Mesendoderm (in vitro differentiated cells): Measurements from ENCODE around the gene GDAP1L1.

Source experiments
- DNase-seq: peaks from one replicate; pipeline ENCODE4 v3.0.0; 2013
- H2AK5ac ChIP-seq: 2 replicates; pipeline ENCODE4 v1.6.1; 2013; ENCODE audit warnings: low read length, inconsistent platforms
- H2BK120ac ChIP-seq: 2 replicates; pipeline ENCODE4 v1.6.1; 2013; ENCODE audit warnings: low read depth, mild to moderate bottlenecking, low read length, moderate library complexity, mixed read lengths
- H2BK15ac ChIP-seq: replicated peaks from 2 replicates; pipeline ENCODE4 v1.6.1; 2013; ENCODE audit warnings: low read depth, mild to moderate bottlenecking, moderate library complexity
- H2BK5ac ChIP-seq: 2 replicates; pipeline ENCODE4 v1.6.1; 2013; ENCODE audit warnings: low read length, inconsistent platforms
- H3K18ac ChIP-seq: 2 replicates; pipeline ENCODE4 v1.6.1; 2013; ENCODE audit warnings: mild to moderate bottlenecking, low read length, mixed read lengths
- H3K23ac ChIP-seq: one replicate; pipeline ENCODE4 v1.6.1; 2013; ENCODE audit warnings: low read length
- H3K27ac ChIP-seq: 2 replicates; pipeline ENCODE4 v1.5.1; 2013; ENCODE audit warnings: low read depth, mild to moderate bottlenecking, inconsistent platforms, low read length, moderate library complexity
- H3K27me3 ChIP-seq: 2 replicates; pipeline ENCODE4 v1.6.1; 2013; ENCODE audit warnings: low read length, control low read depth, mild to moderate bottlenecking, inconsistent platforms; ENCODE audit not compliant: insufficient read depth, poor library complexity
- H3K36me3 ChIP-seq: 2 replicates; pipeline ENCODE4 v1.6.1; 2013; ENCODE audit warnings: low read length, inconsistent platforms; ENCODE audit not compliant: control insufficient read depth, insufficient read depth
- H3K4ac ChIP-seq: one replicate; pipeline ENCODE4 v1.6.1; 2013; ENCODE audit warnings: low read depth, mild to moderate bottlenecking, low read length, moderate library complexity
- H3K4me1 ChIP-seq: 2 replicates; pipeline ENCODE4 v1.6.1; 2013; ENCODE audit warnings: low read depth, low read length, inconsistent platforms; ENCODE audit not compliant: control insufficient read depth
- H3K4me2 ChIP-seq: 2 replicates; pipeline ENCODE4 v1.6.1; 2013; ENCODE audit warnings: low read length
- H3K4me3 ChIP-seq: 2 replicates; pipeline ENCODE4 v1.5.1; 2013; ENCODE audit warnings: mild to moderate bottlenecking, low read length
- H3K56ac ChIP-seq: one replicate; pipeline ENCODE4 v1.6.1; 2013; ENCODE audit warnings: low read length
- H3K79me1 ChIP-seq: 2 replicates; pipeline ENCODE4 v1.6.1; 2013; ENCODE audit warnings: low read length, inconsistent platforms
- H3K79me2 ChIP-seq: 2 replicates; pipeline ENCODE4 v1.6.1; 2013; ENCODE audit warnings: mild to moderate bottlenecking, low read length; ENCODE audit not compliant: control insufficient read depth, insufficient read depth
- H3K9ac ChIP-seq: 2 replicates; pipeline ENCODE4 v1.6.1; 2013; ENCODE audit warnings: low read length, inconsistent platforms
- H4K5ac ChIP-seq: one replicate; pipeline ENCODE4 v1.6.1; 2013; ENCODE audit warnings: low read length
- H4K8ac ChIP-seq: one replicate; pipeline ENCODE4 v1.6.1; 2013; ENCODE audit warnings: low read depth, mild to moderate bottlenecking, control low read depth, low read length, moderate library complexity
- WGBS: extraction: QIAGEN DNeasy Blood & Tissue Kit; methylation state at CpG from one replicate; pipeline ENCODE4 v1.1.7; 2013; ENCODE audit warnings: low lambda C conversion rate, missing lambda C conversion rate; ENCODE audit not compliant: insufficient coverage; ENCODE audit errors: extremely low coverage; 5-methylcytosine and 5-hydroxymethylcytosine counted together

GDAP1L1 gene

DNA sequence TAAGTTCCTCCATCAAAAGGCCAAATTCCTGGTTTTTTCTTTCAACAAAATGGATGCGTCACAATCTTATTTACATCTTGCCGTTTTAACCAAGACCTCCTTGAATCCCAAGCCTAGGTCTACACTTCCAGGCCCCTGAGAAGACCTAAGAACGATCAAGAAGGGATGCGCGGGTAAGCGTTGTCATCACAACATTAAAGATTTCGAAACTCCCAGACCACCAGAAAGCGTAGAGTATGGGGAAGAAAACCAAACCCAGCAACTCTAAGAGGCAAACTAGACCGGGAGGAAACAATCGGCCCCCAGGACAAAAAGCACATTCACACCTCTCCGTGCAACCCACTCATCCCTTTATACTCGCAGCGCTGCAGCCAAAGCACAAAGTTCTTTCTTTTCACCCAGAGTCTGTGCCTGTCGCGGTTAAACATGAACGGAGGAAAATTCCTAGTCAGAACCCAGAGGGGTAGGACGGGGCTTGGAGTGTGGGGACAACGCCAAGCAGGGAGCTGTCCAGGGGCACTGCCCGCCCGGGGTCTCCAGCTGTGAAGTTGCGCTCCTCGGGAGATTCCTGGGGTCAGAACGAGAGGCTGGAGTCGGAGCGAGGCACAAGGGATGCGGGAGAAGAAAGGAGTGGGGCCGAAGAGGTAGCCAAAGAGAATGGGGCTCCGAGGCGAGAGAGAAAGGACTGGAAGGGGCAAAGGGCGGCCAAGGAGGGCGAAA is 37.3 kb upstream of the GDAP1L1 start:
- WGBS = no CpG with 5 or more reads among the region's 31 CpGs
- Histone ChIP-seq H3K79me2 (peaks cover 28% of the 10 kb centered on the region), H3K79me1 (peaks cover 7% of the 10 kb centered on the region), H3K27me3 (no peaks in the 10 kb centered on the region), H3K9ac (peak overlapping the region; percentile 93), H3K4me2 (peak overlapping the region; percentile 97), H2BK120ac (no peak overlapping the region), H3K36me3 (no peaks in the 10 kb centered on the region), H3K27ac (peak overlapping the region; percentile 91), H3K18ac (peak overlapping the region; percentile 71), H2BK15ac (no peak overlapping the region), H3K4me3 (peak overlapping the region; percentile 97), H2BK5ac (peak overlapping the region; percentile 33), H4K8ac (no peak overlapping the region), H4K5ac (no peak overlapping the region), H3K56ac (peak overlapping the region; percentile 97), H3K23ac (no peak overlapping the region), H2AK5ac (no peak overlapping the region), H3K4me1 (peaks cover 7% of the 10 kb centered on the region), H3K4ac (peak overlapping the region; percentile 67)
- peak; percentile 69 for DNase-seq

DNA sequence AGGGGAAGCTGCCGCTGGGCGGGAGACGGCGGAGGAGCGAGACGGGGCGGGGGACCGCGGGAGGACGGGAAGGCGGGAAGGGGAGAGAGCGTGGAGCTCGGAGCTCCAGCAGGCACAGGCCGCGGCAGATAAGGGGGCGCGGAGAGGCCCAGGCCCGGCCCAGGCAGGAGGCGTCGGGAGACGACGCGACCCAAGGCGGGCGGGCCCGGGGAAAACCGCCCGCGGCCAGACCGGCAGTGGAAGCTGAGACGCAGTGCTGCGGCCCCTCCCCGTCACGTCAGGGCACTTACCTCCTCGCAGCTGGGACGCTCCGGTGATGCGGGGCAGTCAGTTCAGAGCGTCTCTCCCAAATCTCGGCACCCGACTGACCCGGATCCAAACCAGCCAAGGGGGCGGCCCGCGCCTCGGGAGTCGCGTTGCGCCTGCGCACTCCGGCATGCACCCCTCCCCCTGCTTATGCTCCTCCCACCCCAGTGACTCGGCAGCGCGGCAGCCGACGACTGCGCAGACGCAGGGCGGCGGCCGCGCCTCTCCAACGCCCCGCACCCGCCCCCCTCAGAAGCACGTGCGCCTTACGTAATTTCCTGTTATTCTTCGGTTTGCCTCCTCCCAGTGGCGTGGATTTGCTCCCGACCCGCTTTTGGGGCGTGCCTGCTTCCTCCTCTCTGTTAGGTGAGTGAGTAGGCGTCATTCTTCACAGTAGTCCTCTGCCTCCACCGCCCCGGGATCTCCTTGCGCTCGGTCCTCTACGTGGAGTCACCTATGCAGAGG is 36.5 kb upstream of the GDAP1L1 start, which contains the start of gene OSER1:
TSS of gene OSER1 (minus strand) at position 366 of the 771 bp plus-strand sequence. CDS start 3,814 bp downstream, outside the sequence.
- Histone ChIP-seq H3K36me3 (no peaks in the 10 kb centered on the region), H2AK5ac (no peak within 1 kb of the TSS), H4K8ac (no peak within 1 kb of the TSS), H3K18ac (peak within 1 kb of the TSS; percentile 71), H3K79me2 (peaks cover 28% of the 10 kb centered on the region), H3K27ac (peak within 1 kb of the TSS; percentile 91), H3K27me3 (no peaks in the 10 kb centered on the region), H3K4me2 (peak within 1 kb of the TSS; percentile 97), H3K9ac (peak within 1 kb of the TSS; percentile 93), H2BK120ac (no peak within 1 kb of the TSS), H3K4me1 (peaks cover 7% of the 10 kb centered on the region), H3K4ac (peak within 1 kb of the TSS; percentile 67), H2BK5ac (peak within 1 kb of the TSS; percentile 33), H4K5ac (no peak within 1 kb of the TSS), H3K4me3 (peak within 1 kb of the TSS; percentile 97), H3K56ac (peak within 1 kb of the TSS; percentile 97), H3K23ac (no peak within 1 kb of the TSS), H2BK15ac (no peak within 1 kb of the TSS), H3K79me1 (peaks cover 7% of the 10 kb centered on the region)
- peak; percentile 99 for DNase-seq
- no CpG with 5 or more reads among the region's 79 CpGs for whole genome bisulfite sequencing

DNA sequence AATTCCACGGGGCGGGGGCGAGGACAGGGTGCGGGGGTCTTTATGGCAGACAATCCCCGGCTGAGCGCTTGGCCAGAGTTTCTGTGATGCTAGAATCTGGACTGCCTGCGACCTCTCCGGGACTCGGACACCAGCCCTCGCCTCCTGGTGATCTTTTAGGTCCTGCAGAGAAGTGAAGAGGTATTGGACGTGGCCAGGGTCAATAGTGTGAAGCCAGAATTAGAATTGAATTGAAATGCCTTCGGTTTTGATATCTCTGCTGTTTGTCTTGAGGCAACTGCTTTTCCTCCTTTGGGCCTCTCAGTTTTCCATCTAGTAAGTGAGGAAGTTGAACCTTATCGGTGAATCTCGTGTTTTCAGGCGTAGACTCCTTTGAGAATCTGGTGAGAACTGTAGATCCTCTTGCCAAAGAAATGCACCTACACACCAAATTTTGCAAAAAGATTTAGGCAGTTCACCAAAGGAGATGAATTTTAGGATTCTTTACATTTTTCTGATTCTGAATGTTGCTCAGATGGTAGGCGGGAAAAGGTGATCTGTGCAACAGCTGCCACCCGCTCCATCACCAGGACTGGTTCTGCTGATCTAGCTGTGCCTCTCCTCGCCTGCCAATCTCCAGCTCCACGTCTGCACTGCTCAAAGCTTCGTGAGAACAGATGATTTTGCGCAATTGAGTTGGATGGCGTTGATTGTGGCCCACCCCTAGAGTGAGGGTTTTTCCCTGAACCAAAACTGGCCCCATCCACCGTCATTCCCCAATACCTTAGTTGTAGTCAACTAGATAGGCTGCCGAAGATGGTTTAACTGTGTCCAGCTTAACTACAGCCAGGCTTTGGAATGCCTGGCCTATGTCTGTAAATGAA is 35.7 kb upstream of the GDAP1L1 start:
- no peak overlapping the region for H3K23ac ChIP-seq
- H3K4me1 ChIP-seq = peaks cover 7% of the 10 kb centered on the region
- H3K27ac ChIP-seq = peak overlapping the region; percentile 76
- H2BK5ac ChIP-seq = no peak overlapping the region
- peak overlapping the region; percentile 66 for H3K18ac ChIP-seq
- H3K4me3 ChIP-seq = peak overlapping the region; percentile 73
- H3K56ac ChIP-seq = peak overlapping the region; percentile 89
- H3K4ac ChIP-seq = peak overlapping the region; percentile 65
- no peaks in the 10 kb centered on the region for H3K36me3 ChIP-seq
- no peak for DNase-seq
- no peak overlapping the region for H2AK5ac ChIP-seq
- no peak overlapping the region for H4K5ac ChIP-seq
- peaks cover 26% of the 10 kb centered on the region for H3K79me2 ChIP-seq
- no peaks in the 10 kb centered on the region for H3K27me3 ChIP-seq
- no peak overlapping the region for H2BK15ac ChIP-seq
- no CpG with 5 or more reads among the region's 24 CpGs for WGBS
- H3K9ac ChIP-seq = peak overlapping the region; percentile 83
- no peak overlapping the region for H4K8ac ChIP-seq
- no peak overlapping the region for H2BK120ac ChIP-seq
- H3K4me2 ChIP-seq = peak overlapping the region; percentile 62
- peaks cover 6% of the 10 kb centered on the region for H3K79me1 ChIP-seq

DNA sequence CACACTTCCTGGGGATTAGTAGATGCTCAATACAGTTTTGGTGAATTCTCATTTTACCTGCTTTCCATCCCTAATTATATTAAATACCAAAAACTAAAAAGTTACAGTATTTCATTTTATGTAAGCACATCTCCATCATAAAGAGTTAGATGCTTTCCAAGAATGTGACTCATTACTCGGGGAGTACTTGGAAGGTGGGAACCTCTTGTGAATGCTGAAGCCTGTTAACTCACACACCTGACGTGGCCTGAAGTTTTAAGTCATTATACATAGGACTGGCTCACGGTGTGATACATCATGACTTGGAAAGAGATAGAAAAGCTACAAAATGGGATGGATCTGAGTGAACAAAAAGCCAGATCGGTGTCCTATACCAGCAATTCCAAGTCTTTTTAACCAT is 34.3 kb upstream of the GDAP1L1 start:
- Histone ChIP-seq H3K27ac (no peak overlapping the region), H2AK5ac (no peak overlapping the region), H3K9ac (no peak overlapping the region), H3K79me2 (peaks cover 23% of the 10 kb centered on the region), H3K4ac (no peak overlapping the region), H3K36me3 (no peaks in the 10 kb centered on the region), H4K5ac (no peak overlapping the region), H3K4me2 (no peak overlapping the region), H3K4me3 (no peak overlapping the region), H3K23ac (no peak overlapping the region), H3K27me3 (no peaks in the 10 kb centered on the region), H3K4me1 (peaks cover 7% of the 10 kb centered on the region), H2BK120ac (no peak overlapping the region), H2BK5ac (no peak overlapping the region), H2BK15ac (no peak overlapping the region), H3K18ac (no peak overlapping the region), H3K56ac (no peak overlapping the region), H4K8ac (no peak overlapping the region), H3K79me1 (peaks cover 4% of the 10 kb centered on the region)
- DNase-seq = no peak
- no CpG with 5 or more reads among the region's 4 CpGs for WGBS

DNA sequence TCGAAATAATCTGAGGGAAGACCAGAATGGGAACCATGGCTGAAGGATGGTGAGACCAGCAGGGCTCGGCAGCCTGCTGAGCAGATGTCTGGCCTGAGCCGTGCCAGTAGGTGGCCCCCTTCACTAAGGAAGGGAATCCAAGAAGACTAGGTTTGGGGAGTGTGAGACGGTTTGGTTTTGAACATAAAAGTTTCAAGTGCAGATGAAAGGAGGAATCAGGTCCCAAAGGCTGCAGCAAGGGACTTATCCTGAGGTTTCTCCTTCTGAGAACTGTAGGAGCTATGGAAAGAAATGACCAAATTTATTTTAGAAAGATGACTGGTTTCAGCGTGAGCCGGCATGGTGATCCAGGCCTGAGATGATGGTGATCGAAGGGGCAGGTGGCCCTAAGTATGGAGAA is 32.0 kb upstream of the GDAP1L1 start:
- no peak overlapping the region for H3K23ac ChIP-seq

More for the DNA sequence above, 32.0 kb upstream of the GDAP1L1 start:
- Histone ChIP-seq H3K9ac (no peak overlapping the region), H3K18ac (no peak overlapping the region), H3K4me1 (no peaks in the 10 kb centered on the region), H3K27me3 (no peaks in the 10 kb centered on the region), H3K56ac (no peak overlapping the region), H4K8ac (no peak overlapping the region), H3K79me2 (peaks cover under 1% of the 10 kb centered on the region), H3K4ac (no peak overlapping the region), H3K4me3 (no peak overlapping the region), H3K4me2 (no peak overlapping the region), H3K36me3 (no peaks in the 10 kb centered on the region), H4K5ac (no peak overlapping the region), H3K27ac (no peak overlapping the region), H3K79me1 (no peaks in the 10 kb centered on the region), H2BK120ac (no peak overlapping the region), H2BK15ac (no peak overlapping the region), H2AK5ac (no peak overlapping the region), H2BK5ac (no peak overlapping the region)
- peak; percentile 79 for DNase-seq
- no CpG with 5 or more reads among the region's 7 CpGs for WGBS
